Fibroblast of skin of abdomen (primary cell): ENCODE measurements around the gene CFAP74.
"Not testable (repeated sequence)": the region's sequence is repeated elsewhere in the genome, so short reads cannot be mapped to it uniquely, and the experiment has no call there.

Source experiments
- DNase-seq: peaks from one replicate; pipeline ENCODE4 v3.0.0-alpha.2; 2013

The CFAP74 gene

GRCh38 chr1:1893291-1893985, 110.1 kb downstream of the CFAP74 start:
- DNase-seq = no peak

- no peak for DNase-seq
These were observed 110.8 kb downstream of the CFAP74 start for GRCh38 chr1:1892763-1893120.

- no peak for DNase-seq
These were observed 111.4 kb downstream of the CFAP74 start for GRCh38 chr1:1892079-1892762.

GRCh38 chr1:1891349-1892078, 112.1 kb downstream of the CFAP74 start:
- DNase-seq = peak; percentile 61

- peak; percentile 92 for DNase-seq
These were observed 112.9 kb downstream of the CFAP74 start, which contains the start of gene GNB1 for GRCh38 chr1:1890506-1891348. Gene GNB1, minus strand, starts transcription at chr1:1891087. Its CDS starts 65,634 bp downstream, at chr1:1825453.

GRCh38 chr1:1889847-1890505, 113.6 kb downstream of the CFAP74 start:
- DNase-seq = peak; percentile 59

GRCh38 chr1:1889090-1889750, 114.4 kb downstream of the CFAP74 start:
- no peak for DNase-seq

- not testable (repeated sequence) for DNase-seq
These were observed 119.7 kb downstream of the CFAP74 start for GRCh38 chr1:1883890-1884289.

GRCh38 chr1:1883092-1883873, 120.3 kb downstream of the CFAP74 start:
- no peak for DNase-seq

GRCh38 chr1:1881727-1882126, 121.9 kb downstream of the CFAP74 start:
- DNase-seq = no peak

GRCh38 chr1:1880617-1881312, 122.8 kb downstream of the CFAP74 start:
- no peak for DNase-seq

- DNase-seq = no peak
These were observed 123.6 kb downstream of the CFAP74 start for GRCh38 chr1:1879942-1880341.

- DNase-seq = no peak
These were observed 125.6 kb downstream of the CFAP74 start for GRCh38 chr1:1877865-1878436.

GRCh38 chr1:1876335-1876930, 127.2 kb downstream of the CFAP74 start:
- DNase-seq = peak; percentile 48

GRCh38 chr1:1875932-1876331, 127.7 kb downstream of the CFAP74 start:
- no peak for DNase-seq

GRCh38 chr1:1874901-1875300, 128.7 kb downstream of the CFAP74 start:
- DNase-seq = no peak

- DNase-seq = no peak
These were observed 130.4 kb downstream of the CFAP74 start for GRCh38 chr1:1873186-1873585.

- no peak for DNase-seq
These were observed 131.1 kb downstream of the CFAP74 start for GRCh38 chr1:1872329-1872994.
